ENCODE data around the gene PARP16.

- no peak for TF ChIP-seq EZH2phosphoT487 (IDR thresholded peaks at IDR 0.05; ENCODE audit: borderline replicate concordance)
- peak; percentile 96 for TF ChIP-seq CTCF (conservative IDR thresholded peaks at IDR 0.05; ENCODE audit: low read length)
These were observed 17.9 kb upstream of the PARP16 start, which contains the start of gene RNU5B-1 for GRCh38 chr15:65304381-65305149.

Measured in Loucy (cell line).